ENCODE measurements around the gene OGFOD1.

Gene OGFOD1

GRCh38 chr16:56460101-56460500 is 8.7 kb downstream of the OGFOD1 start:
- ATAC-seq = no peak
- Mint-ChIP-seq H3K36me3 (peaks cover 100% of the 10 kb centered on the region), H3K27ac (peak overlapping the region; percentile 32)

GRCh38 chr16:56462064-56462796 is 10.9 kb downstream of the OGFOD1 start:
- Mint-ChIP-seq H3K4me3 (no peak overlapping the region), H3K27ac (peak overlapping the region; percentile 85), H3K36me3 (peaks cover 100% of the 10 kb centered on the region), H3K9me3 (no peaks in the 10 kb centered on the region), H3K4me1 (no peaks in the 10 kb centered on the region)
- no peak for DNase-seq (ENCODE audit: low spot score in 2 of 2)
- ATAC-seq = no peak

More at GRCh38 chr16:56460101-56460500, 8.7 kb downstream of the OGFOD1 start:
- H3K4me3 Mint-ChIP-seq = no peak overlapping the region
- no peak for DNase-seq (ENCODE audit: low spot score in 2 of 2)
- peaks cover 9% of the 10 kb centered on the region for H3K4me1 Mint-ChIP-seq
- H3K9me3 Mint-ChIP-seq = no peaks in the 10 kb centered on the region

DNA sequence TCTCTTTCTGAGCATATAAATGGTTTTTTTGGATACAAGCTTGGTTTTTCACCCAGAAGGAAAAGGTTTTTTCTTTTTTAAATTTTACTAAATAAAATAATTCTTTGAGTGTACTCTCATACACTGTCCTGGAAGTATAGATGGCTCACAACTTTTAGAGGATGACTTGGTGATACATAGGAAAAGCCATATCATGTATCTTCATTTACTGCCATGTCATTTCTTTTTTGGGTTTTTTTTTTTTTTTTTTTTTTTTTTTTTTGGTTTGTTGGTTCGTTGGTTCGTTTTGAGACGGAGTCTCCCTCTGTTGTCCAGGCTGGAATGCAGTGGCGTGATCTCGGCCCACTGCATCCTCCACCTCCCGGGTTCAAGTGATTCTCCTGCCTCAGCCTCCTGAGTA is 11.8 kb downstream of the OGFOD1 start:
- DNase-seq (ENCODE audit: low spot score in 2 of 2) (no peak), ATAC-seq (no peak)
- Mint-ChIP-seq H3K9me3 (no peaks in the 10 kb centered on the region), H3K36me3 (peaks cover 100% of the 10 kb centered on the region), H3K27ac (no peak overlapping the region), H3K4me3 (no peak overlapping the region), H3K4me1 (no peaks in the 10 kb centered on the region)

- no peaks in the 10 kb centered on the region for H3K4me1 Mint-ChIP-seq
- no peak overlapping the region for H3K4me3 Mint-ChIP-seq
- no peaks in the 10 kb centered on the region for H3K9me3 Mint-ChIP-seq
- ATAC-seq (no peak), DNase-seq (ENCODE audit: low spot score in 2 of 2) (no peak)
- peaks cover 100% of the 10 kb centered on the region for H3K36me3 Mint-ChIP-seq
- H3K27ac Mint-ChIP-seq = peak overlapping the region; percentile 34
Measured at GRCh38 chr16:56466344-56466743, 15.0 kb downstream of the OGFOD1 start.

DNA sequence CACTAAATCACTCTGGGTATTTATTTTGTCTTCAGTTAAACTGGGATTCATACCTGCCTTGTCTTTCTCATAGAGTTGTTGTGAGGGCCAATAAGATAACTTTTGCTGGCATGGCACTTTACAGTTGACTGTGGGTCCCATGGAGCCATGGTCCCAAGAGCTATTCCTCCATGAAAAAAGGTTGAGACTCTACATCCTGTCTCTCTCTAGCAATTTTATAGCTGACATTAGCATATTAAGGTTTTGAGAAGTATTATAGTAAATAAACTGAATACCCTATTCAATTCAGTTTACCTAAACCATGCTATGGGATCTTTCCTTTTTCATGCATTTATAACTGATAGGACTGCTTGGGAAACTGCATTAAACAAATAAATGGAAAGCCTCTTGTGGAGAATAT is 17.4 kb downstream of the OGFOD1 start:
- DNase-seq (ENCODE audit: low spot score in 2 of 2) = no peak
- H3K4me3 Mint-ChIP-seq = no peak overlapping the region

DNA sequence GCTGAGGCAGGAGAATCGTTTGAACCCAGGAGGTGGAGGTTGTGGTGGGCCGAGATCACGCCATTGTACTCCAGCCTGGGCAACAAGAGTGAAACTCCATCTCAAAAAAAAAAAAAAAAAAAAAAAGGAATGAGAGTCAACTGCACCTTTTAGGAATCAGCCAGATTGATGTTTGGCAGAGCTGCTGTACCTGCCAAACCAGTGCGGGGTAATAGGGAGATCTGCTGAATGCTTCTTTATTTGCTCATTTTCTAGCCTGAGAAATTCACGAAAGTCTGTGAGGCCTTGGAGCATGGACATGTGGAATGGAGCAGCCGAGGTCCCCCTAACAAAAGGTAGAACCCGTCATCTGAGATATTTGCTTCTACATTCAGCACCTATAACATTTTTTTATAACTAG is 18.4 kb downstream of the OGFOD1 start:
- no peaks in the 10 kb centered on the region for H3K4me1 Mint-ChIP-seq
- H3K4me3 Mint-ChIP-seq = no peak overlapping the region
- H3K36me3 Mint-ChIP-seq = peaks cover 100% of the 10 kb centered on the region
- DNase-seq (ENCODE audit: low spot score in 2 of 2) = no peak
- H3K27ac Mint-ChIP-seq = peak overlapping the region; percentile 29
- no peak for ATAC-seq
- no peaks in the 10 kb centered on the region for H3K9me3 Mint-ChIP-seq

More for the DNA sequence above, 17.4 kb downstream of the OGFOD1 start:
- no peak for ATAC-seq
- no peaks in the 10 kb centered on the region for H3K9me3 Mint-ChIP-seq
- no peaks in the 10 kb centered on the region for H3K4me1 Mint-ChIP-seq
- H3K36me3 Mint-ChIP-seq = peaks cover 100% of the 10 kb centered on the region
- peak overlapping the region; percentile 29 for H3K27ac Mint-ChIP-seq

DNA sequence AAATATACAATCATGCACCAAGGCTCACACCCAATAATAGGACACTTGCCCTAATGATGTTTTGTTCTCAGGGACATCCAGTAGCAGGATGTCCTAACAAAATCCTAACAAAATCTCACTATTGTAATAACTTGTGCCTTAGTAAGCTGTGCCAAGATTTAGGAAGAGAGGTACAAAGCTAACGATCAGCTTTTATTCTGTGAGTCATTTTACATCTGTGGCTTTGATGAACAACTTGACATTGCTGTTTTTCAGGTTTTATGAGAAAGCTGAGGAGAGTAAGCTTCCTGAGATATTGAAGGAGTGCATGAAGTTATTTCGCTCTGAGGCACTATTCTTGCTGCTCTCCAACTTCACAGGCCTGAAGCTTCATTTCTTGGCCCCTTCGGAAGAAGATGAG is 18.9 kb downstream of the OGFOD1 start:
- no peak overlapping the region for H3K4me3 Mint-ChIP-seq
- no peak for DNase-seq (ENCODE audit: low spot score in 2 of 2)
- H3K36me3 Mint-ChIP-seq = peaks cover 100% of the 10 kb centered on the region
- no peaks in the 10 kb centered on the region for H3K9me3 Mint-ChIP-seq
- H3K4me1 Mint-ChIP-seq = no peaks in the 10 kb centered on the region
- ATAC-seq = no peak
- H3K27ac Mint-ChIP-seq = peak overlapping the region; percentile 29

GRCh38 chr16:56470666-56471065 is 19.3 kb downstream of the OGFOD1 start:
- Mint-ChIP-seq H3K36me3 (peaks cover 100% of the 10 kb centered on the region), H3K9me3 (no peaks in the 10 kb centered on the region), H3K4me3 (no peak overlapping the region), H3K4me1 (no peaks in the 10 kb centered on the region), H3K27ac (peak overlapping the region; percentile 29)
- ATAC-seq (no peak), DNase-seq (ENCODE audit: low spot score in 2 of 2) (no peak)

DNA sequence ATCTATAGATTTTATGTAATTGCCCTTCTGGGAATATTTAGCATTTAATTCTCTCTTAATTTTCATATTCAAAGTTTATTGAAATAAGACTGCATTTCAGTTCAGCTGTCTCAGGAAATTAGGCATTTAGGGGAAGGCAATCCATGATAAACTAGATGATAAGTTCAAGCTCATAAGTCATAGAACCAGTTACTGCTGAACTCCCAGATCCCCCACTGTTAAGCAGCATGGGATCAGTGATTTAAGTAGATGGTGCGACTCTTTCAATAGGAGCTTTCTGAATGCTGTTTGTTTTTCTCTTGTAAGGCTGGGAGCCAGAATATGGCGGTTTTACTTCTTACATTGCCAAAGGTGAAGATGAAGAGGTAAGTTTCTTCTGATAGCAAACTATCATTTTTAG is 23.8 kb downstream of the OGFOD1 start:
- Mint-ChIP-seq H3K4me1 (peaks cover 7% of the 10 kb centered on the region), H3K36me3 (peaks cover 100% of the 10 kb centered on the region), H3K27ac (peak overlapping the region; percentile 11), H3K4me3 (no peak overlapping the region), H3K9me3 (no peaks in the 10 kb centered on the region)
- ATAC-seq (no peak), DNase-seq (ENCODE audit: low spot score in 2 of 2) (no peak)

GRCh38 chr16:56477096-56477878 is 25.9 kb downstream of the OGFOD1 start:
- Mint-ChIP-seq H3K9me3 (no peaks in the 10 kb centered on the region), H3K4me1 (peaks cover 7% of the 10 kb centered on the region), H3K4me3 (no peak overlapping the region), H3K36me3 (peaks cover 94% of the 10 kb centered on the region), H3K27ac (peak overlapping the region; percentile 70)
- no peak for DNase-seq (ENCODE audit: low spot score in 2 of 2)
- peak; percentile 85 for ATAC-seq

DNA sequence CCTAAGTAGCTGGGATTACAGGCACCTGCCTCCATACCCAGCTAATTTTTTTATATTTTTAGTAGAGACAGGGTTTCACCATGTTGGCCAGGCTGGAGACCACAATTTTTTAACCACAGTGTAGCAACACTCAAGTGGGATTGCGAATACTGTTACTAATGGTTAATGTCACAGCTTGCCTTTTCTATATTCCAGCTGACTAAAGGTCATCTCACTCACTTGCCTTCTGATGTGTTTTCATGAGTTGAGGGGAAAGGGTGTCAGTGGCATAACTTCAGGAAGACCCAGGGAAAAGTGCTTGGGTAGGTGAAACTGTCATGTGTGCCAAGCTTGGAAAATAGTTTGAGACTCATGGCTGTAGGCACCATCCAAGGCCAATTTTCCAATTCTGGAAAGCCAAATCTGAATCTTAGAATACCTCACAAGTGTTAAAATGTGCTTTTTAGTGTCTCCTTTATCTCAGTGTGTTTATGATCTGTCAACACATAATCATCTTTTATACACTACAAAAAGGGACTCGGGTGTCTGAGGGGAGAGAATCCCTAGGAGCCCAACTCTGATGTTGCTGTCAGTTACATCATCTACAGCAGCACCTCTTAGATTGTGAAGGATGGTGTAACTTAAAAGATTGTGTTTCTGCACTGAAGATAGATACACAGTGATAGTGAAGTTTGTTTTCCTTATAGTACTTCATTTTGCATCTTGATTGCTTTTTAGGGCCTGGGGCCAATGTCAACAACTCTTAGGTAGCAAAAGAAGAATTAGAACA is 27.1 kb downstream of the OGFOD1 start:
- peaks cover 83% of the 10 kb centered on the region for H3K36me3 Mint-ChIP-seq
- peak; percentile 31 for ATAC-seq
- H3K27ac Mint-ChIP-seq = peak overlapping the region; percentile 70
- peaks cover 7% of the 10 kb centered on the region for H3K4me1 Mint-ChIP-seq
- H3K9me3 Mint-ChIP-seq = no peaks in the 10 kb centered on the region
- no peak overlapping the region for H3K4me3 Mint-ChIP-seq
- DNase-seq (ENCODE audit: low spot score in 2 of 2) = no peak

DNA sequence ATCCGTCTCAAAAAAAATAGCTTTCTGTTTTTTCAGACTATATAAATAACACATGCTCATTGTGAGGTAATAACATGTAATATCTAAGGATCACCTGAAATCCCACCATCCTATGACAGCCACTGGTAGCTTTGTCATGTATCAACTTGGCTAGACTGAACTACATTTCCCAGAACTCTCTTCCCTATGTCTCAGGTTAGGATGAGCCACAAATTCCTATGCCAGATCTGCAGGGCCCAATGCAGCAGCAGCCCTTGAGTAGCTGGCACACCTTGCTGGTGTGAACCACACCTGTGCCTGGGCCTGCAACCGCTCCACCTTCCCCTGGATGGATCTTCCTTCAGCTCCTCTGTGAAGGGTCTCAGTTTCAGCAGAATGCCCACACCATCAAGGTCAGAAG is 28.1 kb downstream of the OGFOD1 start:
- Mint-ChIP-seq H3K4me3 (no peak overlapping the region), H3K4me1 (peaks cover 7% of the 10 kb centered on the region), H3K36me3 (peaks cover 83% of the 10 kb centered on the region), H3K9me3 (no peaks in the 10 kb centered on the region), H3K27ac (peak overlapping the region; percentile 55)
- ATAC-seq = no peak
- DNase-seq (ENCODE audit: low spot score in 2 of 2) = no peak

- H3K9me3 Mint-ChIP-seq = no peaks in the 10 kb centered on the region
- peak overlapping the region; percentile 82 for H3K27ac Mint-ChIP-seq
- H3K36me3 Mint-ChIP-seq = peaks cover 74% of the 10 kb centered on the region
- DNase-seq (ENCODE audit: low spot score in 2 of 2) (no peak), ATAC-seq (no peak)
- no peak overlapping the region for H3K4me3 Mint-ChIP-seq
- peaks cover 7% of the 10 kb centered on the region for H3K4me1 Mint-ChIP-seq
Measured at GRCh38 chr16:56480776-56481467, 29.6 kb downstream of the OGFOD1 start.

DNA sequence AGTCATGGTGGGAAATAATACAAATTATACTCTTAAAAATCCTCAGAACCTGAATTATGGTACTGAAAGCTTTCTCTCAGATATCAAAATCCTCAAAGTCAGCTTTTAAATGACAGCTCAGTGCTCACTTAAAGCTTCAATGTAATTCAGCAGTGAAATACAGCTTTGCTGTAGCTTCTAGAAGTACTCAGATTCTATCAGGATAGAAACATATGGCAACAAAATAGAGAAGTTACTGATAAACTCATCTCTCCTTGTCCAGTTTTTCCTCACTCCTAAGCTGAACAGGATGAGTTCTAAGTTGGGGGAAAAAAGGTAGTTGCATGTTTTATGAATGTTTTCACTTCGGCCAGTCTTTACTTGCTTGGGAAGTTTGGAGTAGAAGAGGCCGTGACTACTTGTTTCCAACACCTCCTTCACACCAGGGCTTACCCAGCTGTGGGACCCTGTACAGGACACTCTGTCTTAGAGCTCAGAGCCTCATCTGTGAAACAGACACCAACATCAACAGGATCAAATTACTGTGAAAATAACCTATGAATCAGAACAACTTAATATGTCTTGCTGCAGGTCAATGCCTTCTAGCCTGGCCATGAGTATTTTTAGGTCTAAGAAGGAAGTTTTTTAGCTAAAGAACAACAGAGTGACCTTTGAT is 30.2 kb downstream of the OGFOD1 start:
- no peak for ATAC-seq
- H3K36me3 Mint-ChIP-seq = peaks cover 68% of the 10 kb centered on the region
- H3K4me3 Mint-ChIP-seq = no peak overlapping the region
- H3K27ac Mint-ChIP-seq = peak overlapping the region; percentile 82
- peaks cover 7% of the 10 kb centered on the region for H3K4me1 Mint-ChIP-seq
- DNase-seq (ENCODE audit: low spot score in 2 of 2) = no peak
- no peaks in the 10 kb centered on the region for H3K9me3 Mint-ChIP-seq
